HT1080 (cell line): ENCODE measurements around the gene CEP120. TPM values are rescaled to one million over a fixed set of nuclear protein-coding genes. Genes with fewer than 3 reads are reported as not detected.
"Not testable (repeated sequence)": the region's sequence is repeated elsewhere in the genome, so short reads cannot be mapped to it uniquely, and the experiment has no call there.

Source experiments
- DNase-seq: peaks from one replicate; pipeline ENCODE4 v3.0.0-alpha.2; 2015; ENCODE audit warnings: low read depth
- total RNA-seq: library from RNA; depleted of rRNA; stranded (reverse); fragments of >200 nt; shearing (Covaris generic); gene quantifications from 2 replicates; pipeline ENCODE4 v1.2.3, GENCODE V29; 2014

CEP120 gene
- total RNA-seq, 1 experiment from 2014 or later = 12.4 TPM

DNA sequence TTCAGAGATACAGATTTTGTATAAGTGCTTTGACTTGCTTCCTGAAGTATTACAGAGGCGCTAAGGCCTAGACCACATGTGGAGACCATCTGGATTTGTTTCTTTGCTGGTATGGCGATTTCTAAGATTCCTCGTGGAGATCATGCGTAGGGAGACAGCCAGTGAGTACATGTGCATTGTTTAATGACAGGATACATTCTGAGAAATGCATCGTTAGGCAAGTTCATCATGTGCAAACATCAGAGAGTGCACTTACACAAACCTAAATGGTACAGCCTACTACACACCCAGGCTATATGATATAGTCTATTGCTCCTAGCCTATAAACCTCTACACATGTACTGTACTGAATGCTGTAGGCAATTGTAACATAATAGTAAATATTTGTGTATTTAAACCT is 16.5 kb upstream of the CEP120 start:
- DNase-seq = no peak

DNA sequence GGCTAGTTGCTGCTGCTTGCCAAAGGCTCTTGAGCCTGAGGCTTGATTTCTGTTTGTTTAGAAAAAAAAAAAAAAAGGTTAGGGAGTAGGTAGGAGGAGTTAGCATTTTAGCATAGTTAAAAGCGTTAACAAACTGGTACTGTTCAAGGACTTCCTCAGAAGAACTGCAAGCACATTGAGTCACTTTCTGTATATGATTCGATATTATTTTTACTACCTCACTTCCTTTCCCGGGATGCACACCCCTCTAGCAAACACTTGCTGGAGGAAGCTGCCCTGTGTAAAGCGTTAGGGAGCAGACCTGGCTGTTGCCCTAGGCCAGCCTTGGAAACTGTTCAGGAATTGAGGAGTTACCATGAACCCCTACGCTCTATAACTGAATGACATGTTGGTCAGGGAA is 15.7 kb upstream of the CEP120 start:
- peak; percentile 82 for DNase-seq

DNA sequence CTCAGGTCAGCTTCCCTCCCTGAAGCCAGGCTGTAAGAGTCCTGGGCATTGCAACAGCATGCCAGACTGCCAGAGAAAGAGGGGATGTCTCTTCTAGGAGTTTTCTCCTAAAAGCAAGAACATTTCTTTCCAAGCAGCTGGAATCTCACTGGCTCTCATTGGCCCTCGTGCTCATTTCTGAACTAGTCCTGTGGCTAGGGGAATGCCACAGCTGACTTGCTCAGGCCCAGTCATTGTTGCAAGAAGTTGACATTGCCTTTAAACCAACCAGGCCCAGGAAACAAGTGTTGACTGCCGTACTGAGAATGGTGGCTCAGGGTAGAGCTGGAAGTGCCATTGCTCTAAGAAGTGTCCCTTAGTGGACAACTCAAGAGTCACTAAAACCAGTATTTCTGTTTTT is 15.0 kb upstream of the CEP120 start:
- DNase-seq = no peak

DNA sequence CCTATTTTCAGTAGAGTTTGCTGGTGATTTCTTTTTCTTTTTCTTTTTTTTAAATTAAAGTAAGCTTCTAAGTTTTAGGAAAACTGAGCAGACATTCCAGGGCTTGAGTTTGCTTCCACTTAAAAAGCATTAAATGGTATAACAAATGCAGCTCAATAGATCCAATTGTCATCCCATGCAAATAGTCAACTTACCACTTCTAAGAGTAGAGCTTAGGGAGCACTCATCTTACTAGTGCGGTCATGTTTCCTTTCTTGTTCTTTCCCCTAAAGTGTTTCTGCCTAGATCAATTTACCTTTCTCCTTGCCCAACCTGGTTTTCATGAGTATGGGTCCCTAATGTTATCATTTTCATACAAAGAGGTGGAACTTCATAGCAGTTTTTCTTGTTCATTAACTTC is 13.0 kb upstream of the CEP120 start:
- no peak for DNase-seq

DNA sequence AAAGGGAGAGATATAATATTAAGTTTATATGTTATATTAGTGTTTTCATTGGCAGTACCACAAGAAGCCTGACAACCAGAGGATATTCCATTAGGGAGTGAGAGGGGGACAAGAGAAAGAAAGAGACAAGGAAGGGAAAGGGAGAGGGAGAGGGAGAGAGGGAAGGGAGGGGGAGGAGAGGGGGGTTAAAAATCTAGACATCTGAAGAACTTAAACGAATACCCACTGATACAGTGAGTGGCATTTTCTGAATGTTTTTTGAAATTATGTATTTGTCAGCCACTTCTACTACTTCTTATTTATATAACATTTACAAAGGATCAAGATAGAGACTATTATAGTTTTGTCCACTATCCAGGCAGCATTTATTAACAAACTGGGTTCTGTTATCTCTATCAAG is 11.6 kb upstream of the CEP120 start:
- no peak for DNase-seq

DNA sequence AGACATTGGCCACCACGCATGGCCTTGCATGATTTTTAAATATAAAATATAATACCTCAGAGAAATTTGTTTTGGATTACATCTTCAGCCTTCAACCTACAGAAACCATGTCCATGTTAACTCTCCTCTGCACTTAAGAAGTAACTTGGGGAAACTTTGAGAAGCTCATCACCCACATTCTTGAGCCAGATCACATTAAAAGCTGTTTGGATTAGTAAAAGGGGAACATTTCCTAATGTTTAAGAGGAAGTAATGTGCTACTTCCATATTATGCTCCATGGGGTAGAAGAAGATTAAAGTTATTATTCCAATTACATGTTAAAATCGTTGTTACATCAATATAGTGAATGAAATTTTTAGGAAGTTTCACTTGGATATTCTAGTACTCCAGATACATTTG is 10.4 kb upstream of the CEP120 start:
- no peak for DNase-seq

DNA sequence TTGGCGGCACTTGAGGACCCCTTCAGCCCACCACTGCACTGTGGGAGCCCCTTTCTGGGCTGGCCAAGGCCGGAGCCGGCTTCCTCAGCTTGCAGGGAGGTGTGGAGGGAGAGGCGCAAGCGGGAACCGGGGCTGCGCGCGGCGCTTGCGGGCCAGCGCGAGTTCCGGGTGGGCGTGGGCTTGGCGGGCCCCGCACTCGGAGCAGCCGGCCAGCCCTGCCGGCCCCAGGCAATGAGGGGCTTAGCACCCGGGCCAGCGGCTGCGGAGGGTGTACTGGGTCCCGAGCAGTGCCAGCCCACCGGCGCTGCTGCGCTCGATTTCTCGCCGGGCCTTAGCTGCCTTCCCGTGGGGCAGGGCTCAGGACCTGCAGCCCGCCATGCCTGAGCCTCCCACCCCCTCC is 7.2 kb upstream of the CEP120 start:
- not testable (repeated sequence) for DNase-seq

DNA sequence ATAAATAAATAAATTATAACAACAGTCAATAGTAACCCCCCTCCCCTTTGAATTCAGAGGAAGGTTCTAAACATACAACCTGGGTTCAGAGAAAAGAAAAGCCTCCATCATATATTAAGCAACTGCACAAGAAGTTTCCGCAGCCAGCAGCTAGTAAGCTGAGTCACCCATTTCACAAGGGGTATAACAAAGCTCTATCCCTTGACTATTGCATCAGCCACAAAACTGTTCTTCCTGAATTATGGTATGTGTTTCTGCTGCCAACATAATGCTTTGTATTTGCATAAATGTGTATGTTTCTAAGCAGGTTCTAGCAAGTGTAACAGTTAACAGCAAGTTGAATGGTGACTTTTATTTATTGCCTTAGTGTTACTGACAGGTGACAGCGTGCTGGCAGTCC is 6.8 kb upstream of the CEP120 start:
- DNase-seq = peak; percentile 70

DNA sequence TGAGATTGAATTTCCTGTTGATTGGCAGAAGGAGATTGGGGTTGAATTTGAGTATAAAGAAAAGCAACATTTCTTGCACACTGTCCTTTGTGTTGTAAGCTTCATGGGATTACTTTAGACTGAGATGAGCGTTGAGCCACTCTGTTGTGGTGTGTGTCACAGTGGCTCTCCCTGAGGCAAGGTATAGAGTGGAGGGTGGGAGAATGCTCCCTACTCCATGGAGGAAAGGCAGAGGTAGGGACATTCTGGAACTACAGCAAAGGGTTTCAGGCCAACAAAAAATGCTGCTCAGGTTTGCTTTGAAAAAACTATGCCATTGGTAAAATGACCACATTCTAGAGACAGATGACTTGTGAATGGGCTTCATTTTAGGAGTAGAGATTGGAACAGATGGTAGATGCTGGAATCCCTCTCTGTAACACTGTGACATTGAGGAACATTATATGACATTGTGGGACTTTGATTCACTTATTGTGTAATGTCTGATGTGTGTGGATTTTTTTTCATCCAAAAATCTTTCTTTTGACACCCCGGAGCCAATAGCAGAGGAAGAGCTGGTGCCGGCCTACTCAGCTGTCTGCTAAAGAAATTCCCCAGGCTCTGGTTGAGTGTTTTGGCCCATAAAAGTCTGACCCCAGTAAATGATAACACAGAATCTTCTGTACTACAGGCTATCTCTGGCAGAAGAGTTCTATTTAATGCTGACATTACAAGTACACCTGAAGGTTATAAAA is 6.2 kb upstream of the CEP120 start:
- no peak for DNase-seq

DNA sequence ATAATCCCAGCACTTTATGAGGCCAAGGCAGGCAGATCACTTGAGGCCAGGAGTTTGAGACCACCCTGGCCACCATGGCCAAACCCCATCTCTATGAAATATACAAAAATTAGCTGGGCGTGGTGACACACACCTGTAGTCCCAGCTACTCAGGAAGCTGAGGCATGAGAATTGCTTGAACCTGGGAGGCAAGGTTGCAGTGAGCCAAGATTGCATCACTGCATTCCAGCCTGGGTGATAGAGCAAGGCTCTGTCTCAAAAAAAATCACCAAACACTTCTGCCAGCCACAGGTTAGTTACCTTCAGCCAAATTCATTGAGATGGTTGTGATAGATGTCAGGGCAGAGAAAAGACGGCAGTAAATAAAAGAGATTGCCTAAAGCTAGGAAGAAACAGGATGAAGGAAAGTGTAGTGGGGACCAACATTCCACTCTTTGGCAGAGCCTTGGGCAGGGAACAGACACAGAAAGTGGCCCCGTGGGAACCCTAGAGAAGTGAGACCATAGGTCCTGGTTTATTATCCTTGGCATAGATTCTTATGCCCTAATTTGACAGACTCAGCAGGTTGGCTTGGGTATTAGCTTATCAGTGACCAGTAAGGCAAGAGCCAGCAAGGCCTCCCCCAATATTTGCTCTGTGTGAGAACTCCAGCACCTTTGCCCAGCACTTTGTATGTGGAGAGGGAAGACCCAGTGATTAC is 5.5 kb upstream of the CEP120 start:
- no peak for DNase-seq

DNA sequence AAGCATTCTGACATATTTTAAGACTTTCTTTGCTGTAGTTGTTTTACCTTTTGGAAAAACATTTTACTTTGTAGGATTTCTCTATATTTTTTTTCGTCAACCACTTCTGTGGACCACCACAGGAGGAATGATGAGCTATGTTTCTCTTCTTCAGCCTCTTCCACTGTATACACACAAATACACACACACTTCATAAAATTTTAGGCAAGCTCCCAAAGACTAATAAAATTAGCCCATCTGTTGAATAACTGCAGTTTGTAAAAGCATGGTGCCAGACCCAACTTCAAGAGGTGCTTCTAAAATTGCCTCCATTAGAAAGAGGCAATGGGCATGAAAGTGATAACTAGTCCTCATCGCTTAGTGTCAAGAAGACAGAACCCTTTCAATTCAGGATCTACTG is 4.1 kb upstream of the CEP120 start:
- no peak for DNase-seq

DNA sequence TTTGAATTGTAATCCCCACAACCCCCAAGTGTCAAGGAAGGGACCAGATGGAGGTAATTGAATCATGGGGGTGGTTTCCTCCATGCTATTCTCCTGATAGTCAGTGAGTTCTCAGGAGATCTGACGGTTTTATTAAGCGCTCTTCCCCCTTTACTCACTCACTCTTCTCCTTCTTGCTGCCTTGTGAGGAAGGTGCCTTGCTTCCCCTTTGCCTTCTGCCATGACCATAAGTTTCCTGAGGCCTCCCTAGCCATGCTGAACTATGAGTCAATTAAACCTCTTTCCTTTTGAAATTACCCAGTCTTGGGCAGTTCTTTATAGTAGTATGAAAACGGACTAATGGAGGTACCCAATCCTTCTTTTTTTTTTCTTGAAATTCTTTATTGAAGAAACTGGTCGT is 2.2 kb upstream of the CEP120 start:
- DNase-seq = no peak

DNA sequence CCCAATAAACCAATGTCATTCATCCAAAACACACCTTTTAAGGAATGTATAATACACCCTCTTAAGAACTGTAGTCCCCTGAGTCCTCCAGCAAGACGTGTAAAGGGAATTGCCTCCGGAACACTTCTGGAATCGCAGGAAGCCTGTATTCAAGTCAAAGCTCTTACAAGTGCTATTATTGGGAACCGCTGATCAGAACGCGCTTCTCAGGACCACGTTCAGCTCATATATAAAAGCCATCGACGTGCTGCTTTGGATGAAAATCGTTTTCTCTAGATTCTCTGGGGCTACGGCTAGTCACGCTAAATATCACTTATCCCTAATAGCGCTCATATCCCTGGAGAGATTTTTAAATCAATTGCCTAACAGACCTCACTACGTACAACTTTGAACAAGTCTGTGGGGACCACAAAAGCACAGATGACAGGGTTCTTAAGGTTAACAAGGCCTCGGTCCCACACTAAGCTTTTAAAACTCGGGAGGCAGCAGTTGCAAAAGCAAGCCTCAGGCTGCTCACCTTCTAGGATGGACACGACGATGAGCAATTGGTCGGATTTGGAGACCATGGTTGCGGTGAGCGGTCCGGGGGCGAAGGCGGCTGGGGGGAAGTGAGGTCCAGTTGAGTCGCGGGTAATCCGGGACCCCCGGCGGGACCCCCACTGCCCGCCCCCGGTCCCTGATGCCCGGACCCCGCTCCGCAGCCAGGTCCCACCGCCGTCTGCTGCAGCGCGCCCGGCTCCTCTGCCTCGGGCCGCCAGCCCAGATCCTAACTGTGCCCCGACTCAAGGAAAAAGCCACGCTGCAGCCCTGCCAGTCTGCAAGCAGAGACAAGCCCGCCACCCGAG is 548 bp downstream of the CEP120 start:
- peak; percentile 18 for DNase-seq

DNA sequence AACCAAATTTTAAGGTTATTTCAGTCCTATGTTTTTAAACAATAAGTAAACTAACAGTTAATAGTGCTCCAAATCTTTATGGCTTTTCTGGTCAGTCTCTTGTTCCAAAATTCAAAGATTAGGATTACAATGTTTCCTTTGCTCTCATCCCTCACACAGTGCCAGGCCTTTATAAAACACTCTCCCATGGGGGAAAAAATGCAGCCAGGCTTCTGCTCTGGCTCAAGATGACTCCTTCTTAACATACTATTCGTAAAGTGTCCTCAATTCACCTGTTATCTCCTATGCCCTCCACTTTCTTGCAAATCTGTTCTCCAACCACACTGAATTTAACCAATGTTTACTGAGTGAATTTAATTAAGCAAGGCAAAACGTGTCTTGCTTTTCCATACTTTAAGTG is 1.4 kb downstream of the CEP120 start:
- no peak for DNase-seq

DNA sequence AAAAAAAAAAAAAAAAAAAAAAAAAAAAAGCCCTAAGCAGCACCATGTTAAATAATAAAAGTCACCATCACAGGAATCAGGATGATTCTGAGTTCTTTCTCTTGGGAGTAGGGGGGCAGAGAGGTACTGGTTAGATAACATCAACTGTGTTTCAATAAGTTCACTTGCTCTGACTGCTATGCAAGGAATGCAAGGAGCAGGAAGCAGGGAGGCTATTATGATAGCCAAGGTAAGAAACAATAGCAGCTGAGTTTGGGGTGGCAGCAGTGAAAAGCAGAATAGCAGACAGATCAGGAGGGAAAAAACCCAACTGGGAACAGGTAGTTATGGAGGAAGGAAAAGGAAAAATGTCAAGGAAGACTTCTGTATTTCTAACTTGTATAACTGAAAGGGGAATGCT is 8.2 kb downstream of the CEP120 start:
- DNase-seq = no peak

DNA sequence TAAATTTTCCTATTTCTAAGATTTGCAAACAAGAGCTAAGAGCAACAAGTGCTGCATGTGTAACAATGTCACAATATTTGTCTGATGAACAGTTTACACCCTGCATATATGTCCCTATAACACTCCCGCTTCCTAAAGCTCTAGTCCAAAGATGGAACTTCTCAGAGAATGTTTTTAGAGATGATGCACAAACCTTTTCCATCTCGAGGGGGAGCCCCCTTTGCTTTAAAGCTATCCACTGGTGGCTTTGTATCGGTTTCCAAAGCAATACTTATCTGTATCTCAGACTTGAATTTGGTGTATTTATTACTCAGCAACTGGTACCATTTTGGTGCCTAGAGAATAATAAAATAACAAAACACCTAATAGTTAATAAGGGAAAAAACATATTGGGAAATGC is 11.0 kb downstream of the CEP120 start:
- DNase-seq = no peak

DNA sequence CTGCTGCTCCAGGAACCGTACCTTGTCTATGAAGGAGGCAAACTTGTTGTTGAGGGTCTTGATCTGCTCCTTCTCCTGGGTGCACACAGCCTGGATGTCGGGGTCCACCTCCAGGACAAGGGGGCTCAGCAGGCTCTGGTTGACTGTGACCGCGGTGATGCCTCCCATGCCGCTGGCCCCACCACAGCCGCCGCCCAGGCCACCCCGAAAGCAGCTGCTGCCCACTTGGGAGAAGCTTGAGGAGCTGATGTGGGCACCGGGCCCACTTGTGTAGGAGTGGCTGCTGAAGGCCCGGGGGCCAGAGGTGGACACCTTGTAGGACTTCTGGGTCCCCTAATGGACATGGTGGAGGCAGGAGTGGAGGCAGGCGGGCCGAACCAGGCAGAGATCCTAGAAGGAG is 21.2 kb downstream of the CEP120 start:
- DNase-seq = not testable (repeated sequence)

DNA sequence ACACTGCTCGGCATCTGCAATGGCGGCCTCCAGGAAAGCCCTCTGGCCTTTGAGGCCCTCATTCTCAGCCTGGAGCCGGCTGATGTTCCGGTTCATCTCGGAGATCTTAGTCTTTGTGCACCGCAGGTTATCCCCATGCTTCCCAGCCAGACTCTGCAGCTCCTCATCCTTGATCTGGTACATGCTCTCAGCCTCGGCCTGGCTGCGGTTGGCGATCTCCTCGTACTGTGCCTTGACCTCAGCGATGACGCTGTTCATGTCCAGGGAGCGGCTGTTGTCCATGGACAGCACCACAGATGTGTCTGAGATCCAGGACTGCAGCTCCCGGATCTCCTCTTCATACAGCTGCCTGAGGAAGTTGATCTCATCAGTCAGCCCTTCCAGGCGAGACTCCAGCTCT is 21.9 kb downstream of the CEP120 start:
- no peak for DNase-seq

DNA sequence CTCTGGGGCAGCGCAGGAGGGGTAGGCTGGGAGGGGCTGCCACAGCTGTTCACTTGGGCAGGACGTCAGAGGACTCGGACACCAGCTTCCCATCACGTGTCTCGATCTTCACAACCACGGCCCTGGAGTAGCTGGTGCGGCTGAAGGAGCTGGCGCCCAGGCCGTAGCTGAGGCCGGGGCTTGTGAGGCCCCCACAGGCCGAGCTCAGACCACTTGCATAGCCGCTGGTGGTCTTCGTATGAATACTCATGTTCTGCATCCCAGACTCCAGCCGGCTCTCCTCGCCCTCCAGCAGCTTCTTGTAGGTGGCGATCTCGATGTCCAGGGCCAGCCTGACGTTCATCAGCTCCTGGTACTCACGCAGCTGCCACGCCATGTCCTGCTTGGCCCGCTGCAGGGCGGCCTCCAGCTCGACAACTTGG is 22.3 kb downstream of the CEP120 start:
- not testable (repeated sequence) for DNase-seq

DNA sequence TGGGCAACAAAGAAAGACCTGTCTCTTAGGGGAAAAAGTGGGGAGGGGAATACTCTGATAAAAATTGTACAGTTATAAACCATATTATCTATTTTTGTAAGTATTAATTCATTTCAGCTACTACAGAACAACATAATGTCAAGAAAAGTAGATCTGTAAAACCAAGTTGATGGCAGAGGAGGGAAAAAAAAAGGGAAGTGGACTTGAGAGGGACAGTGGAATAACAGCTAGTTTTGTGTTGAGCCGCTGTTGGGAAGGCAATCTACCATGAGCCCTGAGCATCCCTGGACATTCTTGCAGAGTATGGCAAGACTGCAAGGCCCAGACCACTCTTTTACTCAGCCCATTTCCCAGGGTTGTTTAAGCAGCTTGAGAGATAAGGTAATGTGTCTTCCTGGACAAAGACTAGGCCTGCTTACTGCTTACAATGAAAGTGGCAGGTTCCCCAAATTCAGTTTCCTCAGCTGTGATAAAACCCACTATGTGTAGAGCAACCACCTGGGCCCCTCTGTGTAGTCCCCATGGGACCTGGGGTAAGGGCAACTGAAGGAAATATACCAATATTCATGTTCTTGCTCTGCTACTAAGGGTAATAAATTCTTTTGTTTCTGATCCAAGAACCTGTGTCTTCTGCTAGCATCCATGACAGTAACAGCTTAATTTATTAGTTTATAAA is 25.0 kb downstream of the CEP120 start:
- no peak for DNase-seq

DNA sequence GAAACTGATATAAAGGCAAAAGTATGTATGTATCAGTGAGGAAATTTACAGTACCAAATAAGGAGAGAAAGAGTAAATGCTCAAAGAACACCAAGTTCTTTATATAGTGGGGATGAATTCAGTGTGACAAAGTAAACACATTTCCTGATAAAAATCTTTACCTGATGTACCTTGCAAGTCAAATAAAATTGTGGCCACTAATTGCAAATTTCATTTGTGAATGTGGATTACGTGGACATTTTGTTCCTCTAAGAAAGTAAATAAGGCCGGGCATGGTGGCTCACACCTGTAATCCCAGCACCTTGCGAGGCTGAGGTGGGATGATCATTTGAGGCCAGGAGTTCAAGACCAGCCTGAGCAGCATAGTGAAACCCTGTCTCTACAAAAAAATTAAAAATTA is 25.7 kb downstream of the CEP120 start:
- DNase-seq = no peak

DNA sequence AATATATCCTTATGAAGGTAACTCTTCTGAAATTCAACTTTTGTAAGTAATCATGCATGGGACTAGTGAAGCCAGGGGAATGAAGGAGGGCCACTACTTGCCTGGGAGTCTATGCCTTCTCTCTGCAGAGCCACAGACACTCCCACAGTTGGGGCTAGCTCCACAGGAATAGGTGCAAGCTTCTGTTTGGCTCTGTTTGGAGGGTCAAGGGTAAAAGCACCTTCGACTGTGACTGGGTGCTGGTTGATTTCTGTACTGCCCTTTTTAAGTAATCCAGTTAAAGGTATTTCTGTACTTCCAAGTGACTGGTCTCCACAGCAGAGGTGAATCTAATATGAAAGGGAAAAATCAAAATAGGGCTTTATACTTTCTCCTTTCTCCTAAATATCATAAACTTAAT is 32.2 kb downstream of the CEP120 start:
- no peak for DNase-seq
